OCI-LY7 (cell line): Measurements from ENCODE around the gene TRMT61A. TPM values are rescaled to one million over a fixed set of nuclear protein-coding genes. Genes with fewer than 3 reads are reported as not detected.
A peak's percentile ranks its signal among the peaks of the same experiment; 100 is the strongest.

Experiments used
- BruUV-seq: library from RNA; stranded (reverse); fragments of 400-500 nt; replicated peaks from 2 replicates; lab custom pipeline; 2021; lab: Mats Ljungman, UMichigan
- CTCF ChIA-PET: fragments of 300-600 bp; sonication (Branson Sonifier 250); formaldehyde crosslinking; loops from one replicate; lab custom pipeline; 2022; ENCODE audit warnings: antibody characterized with exemption; ENCODE audit not compliant: unreplicated experiment; lab: Charles Lee
- POLR2A ChIA-PET: fragments of 300-600 bp; sonication (Branson Sonifier 250); formaldehyde crosslinking; loops from one replicate; lab custom pipeline; 2022; ENCODE audit warnings: antibody characterized with exemption; lab: Charles Lee
- DNase-seq: peaks from one replicate; pipeline ENCODE4 v3.0.0-alpha.2; 2015; ENCODE audit warnings: low spot score
- H2AFZ ChIP-seq: fragments of 200-600 bp; sonication (generic), shearing (Covaris generic); 2 replicates; pipeline ENCODE4 v1.6.1; 2014; ENCODE audit warnings: mild to moderate bottlenecking, antibody characterized with exemption, low read length, moderate library complexity
- H3K27ac ChIP-seq: fragments of 200-600 bp; sonication (generic); 2 replicates; pipeline ENCODE4 v1.5.1; 2014; ENCODE audit warnings: mixed run types, low read depth, mild to moderate bottlenecking, moderate library complexity, low read length, inconsistent platforms; ENCODE audit not compliant: poor library complexity, severe bottlenecking
- H3K36me3 ChIP-seq: fragments of 200-600 bp; sonication (generic); 2 replicates; pipeline ENCODE4 v1.6.1; 2014; ENCODE audit warnings: mild to moderate bottlenecking, antibody characterized with exemption, low read length, moderate library complexity, mixed read lengths; ENCODE audit not compliant: insufficient read depth
- H3K4me1 ChIP-seq: fragments of 200-600 bp; sonication (generic); 2 replicates; pipeline ENCODE4 v1.5.1; 2014; ENCODE audit warnings: mild to moderate bottlenecking, low read length; ENCODE audit not compliant: insufficient read depth, poor library complexity, severe bottlenecking
- H3K4me2 ChIP-seq: fragments of 200-600 bp; sonication (generic); 2 replicates; pipeline ENCODE4 v1.6.1; 2014; ENCODE audit warnings: mild to moderate bottlenecking, low read length
- H3K4me3 ChIP-seq: fragments of 200-600 bp; sonication (generic); 2 replicates; pipeline ENCODE4 v1.5.1; 2014; ENCODE audit warnings: mild to moderate bottlenecking, low read depth, low read length; ENCODE audit not compliant: poor library complexity, severe bottlenecking
- H3K79me2 ChIP-seq: fragments of 200-600 bp; sonication (generic); 2 replicates; pipeline ENCODE4 v1.6.1; 2016; ENCODE audit warnings: low read depth, mild to moderate bottlenecking, low read length, moderate library complexity, mixed read lengths; ENCODE audit not compliant: insufficient read depth
- H3K9me2 ChIP-seq: fragments of 200-600 bp; sonication (generic); 2 replicates; pipeline ENCODE4 v1.6.1; 2016; ENCODE audit warnings: mild to moderate bottlenecking, low read length, mixed read lengths; ENCODE audit not compliant: insufficient read depth
- H3K9me3 ChIP-seq: fragments of 200-600 bp; sonication (generic); 2 replicates; pipeline ENCODE4 v1.6.1; 2014; ENCODE audit warnings: mild to moderate bottlenecking, mixed run types, low read length, mixed read lengths
- H4K20me1 ChIP-seq: fragments of 200-600 bp; sonication (generic); 2 replicates; pipeline ENCODE4 v1.6.1; 2014; ENCODE audit warnings: mild to moderate bottlenecking, antibody characterized with exemption, low read length, moderate library complexity, mixed read lengths; ENCODE audit not compliant: insufficient read depth
- EZH2phosphoT487 ChIP-seq: fragments of 200-600 bp; sonication (generic); IDR thresholded peaks from 2 replicates; pipeline ENCODE4 v1.6.1; 2018; ENCODE audit warnings: low read depth, borderline replicate concordance, mild to moderate bottlenecking, mixed run types, antibody characterized with exemption, low read length, moderate library complexity, mixed read lengths
- intact Hi-C: fragments of 100-400 bp; cut with micrococcal nuclease; formaldehyde crosslinking; loops from one replicate; pipeline ENCODE4 v1.10.0; 2022; ENCODE audit not compliant: unreplicated experiment
- total RNA-seq, 2 experiments: library from RNA; depleted of rRNA in 1 of 2; stranded (reverse); fragments of >200 nt in 1 of 2; shearing (Covaris generic) in 1 of 2; gene quantifications; 2 replicates each; pipeline ENCODE4 v1.2.3, GENCODE V29; 2014 to 2022
- TF ChIP-seq, protein P1 (sequence below): fragments of 200-600 bp; sonication (generic); conservative IDR thresholded peaks from 2 replicates; pipeline ENCODE4 v1.5.1; 2014; ENCODE audit warnings: mild to moderate bottlenecking, antibody characterized with exemption, low read length, moderate library complexity, mixed read lengths

TRMT61A gene
- total RNA-seq, 2 experiments from 2014 or later = 13.1 to 17.1 TPM

GRCh38 chr14:103530390-103530789, 1.4 kb downstream of the TRMT61A start:
- Histone ChIP-seq H3K4me3 (peak overlapping the region; percentile 92), H3K4me1 (peaks cover 28% of the 10 kb centered on the region), H3K79me2 (peaks cover 27% of the 10 kb centered on the region), H2AFZ (no peak overlapping the region), H4K20me1 (no peaks in the 10 kb centered on the region), H3K36me3 (peaks cover 33% of the 10 kb centered on the region; the same call in 1 of the 2 replicates), H3K27ac (no peak overlapping the region), H3K9me3 (no peaks in the 10 kb centered on the region), H3K4me2 (peak overlapping the region; percentile 84), H3K9me2 (no peaks in the 10 kb centered on the region)
- ChIA-PET POLR2A (interaction anchor here (0.6 to 1.1 kb wide), 3 partner anchors 31 to 80 kb away, joined by 3 to 4 read pairs (median 4); no protein-coding TSS in a partner anchor), CTCF (no interaction called here)
- TF ChIP-seq EZH2phosphoT487 = no peak
- TF ChIP-seq, protein P1, sequence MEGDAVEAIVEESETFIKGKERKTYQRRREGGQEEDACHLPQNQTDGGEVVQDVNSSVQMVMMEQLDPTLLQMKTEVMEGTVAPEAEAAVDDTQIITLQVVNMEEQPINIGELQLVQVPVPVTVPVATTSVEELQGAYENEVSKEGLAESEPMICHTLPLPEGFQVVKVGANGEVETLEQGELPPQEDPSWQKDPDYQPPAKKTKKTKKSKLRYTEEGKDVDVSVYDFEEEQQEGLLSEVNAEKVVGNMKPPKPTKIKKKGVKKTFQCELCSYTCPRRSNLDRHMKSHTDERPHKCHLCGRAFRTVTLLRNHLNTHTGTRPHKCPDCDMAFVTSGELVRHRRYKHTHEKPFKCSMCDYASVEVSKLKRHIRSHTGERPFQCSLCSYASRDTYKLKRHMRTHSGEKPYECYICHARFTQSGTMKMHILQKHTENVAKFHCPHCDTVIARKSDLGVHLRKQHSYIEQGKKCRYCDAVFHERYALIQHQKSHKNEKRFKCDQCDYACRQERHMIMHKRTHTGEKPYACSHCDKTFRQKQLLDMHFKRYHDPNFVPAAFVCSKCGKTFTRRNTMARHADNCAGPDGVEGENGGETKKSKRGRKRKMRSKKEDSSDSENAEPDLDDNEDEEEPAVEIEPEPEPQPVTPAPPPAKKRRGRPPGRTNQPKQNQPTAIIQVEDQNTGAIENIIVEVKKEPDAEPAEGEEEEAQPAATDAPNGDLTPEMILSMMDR = no peak
- no peak for DNase-seq
- intact Hi-C loops = no loop called here
- BruUV-seq = no TSS peak

- TF ChIP-seq EZH2phosphoT487 = no peak
- TF ChIP-seq, protein P1 = no peak
- BruUV-seq = no TSS peak
- Histone ChIP-seq H3K9me2 (no peaks in the 10 kb centered on the region), H3K36me3 (peaks cover 38% of the 10 kb centered on the region; the same call in 1 of the 2 replicates), H4K20me1 (no peaks in the 10 kb centered on the region), H3K4me2 (peak overlapping the region; percentile 84), H3K4me3 (no peak overlapping the region), H3K27ac (no peak overlapping the region), H3K9me3 (no peaks in the 10 kb centered on the region), H3K79me2 (peaks cover 27% of the 10 kb centered on the region), H2AFZ (no peak overlapping the region), H3K4me1 (peaks cover 28% of the 10 kb centered on the region)
- no peak for DNase-seq
- intact Hi-C loops = no loop called here
- CTCF ChIA-PET = no interaction called here
- POLR2A ChIA-PET = interaction anchor here (0.6 kb wide), 1 partner anchor 80 kb away, joined by 3 read pairs; no protein-coding TSS in a partner anchor
These were observed 1.8 kb downstream of the TRMT61A start for GRCh38 chr14:103530831-103531230.

GRCh38 chr14:103531421-103532215, 2.6 kb downstream of the TRMT61A start:
- ChIA-PET POLR2A (no interaction called here), CTCF (no interaction called here)
- Histone ChIP-seq H3K4me1 (peaks cover 28% of the 10 kb centered on the region), H3K36me3 (peaks cover 38% of the 10 kb centered on the region; the same call in 1 of the 2 replicates), H3K27ac (no peak overlapping the region), H2AFZ (no peak overlapping the region), H3K79me2 (peaks cover 27% of the 10 kb centered on the region), H3K4me2 (peak overlapping the region; percentile 84), H3K9me2 (no peaks in the 10 kb centered on the region), H4K20me1 (no peaks in the 10 kb centered on the region; the same call in 1 of the 2 replicates), H3K4me3 (no peak overlapping the region), H3K9me3 (no peaks in the 10 kb centered on the region)
- no peak for DNase-seq
- no peak for TF ChIP-seq EZH2phosphoT487
- TF ChIP-seq, protein P1 = no peak
- intact Hi-C loops = no loop called here
- no TSS peak for BruUV-seq
